HG03442 (cell line): ENCODE data around the gene MGAT5B.
"Not testable (repeated sequence)": the region's sequence is repeated elsewhere in the genome, so short reads cannot be mapped to it uniquely, and the experiment has no call there.

Experiments
- ATAC-seq: cut with Tn5 transposase; IDR thresholded peaks from one replicate; pipeline ENCODE4 v1.9.1; 2021; ENCODE audit warnings: mild to moderate bottlenecking, moderate library complexity; ENCODE audit not compliant: unreplicated experiment

MGAT5B gene

DNA sequence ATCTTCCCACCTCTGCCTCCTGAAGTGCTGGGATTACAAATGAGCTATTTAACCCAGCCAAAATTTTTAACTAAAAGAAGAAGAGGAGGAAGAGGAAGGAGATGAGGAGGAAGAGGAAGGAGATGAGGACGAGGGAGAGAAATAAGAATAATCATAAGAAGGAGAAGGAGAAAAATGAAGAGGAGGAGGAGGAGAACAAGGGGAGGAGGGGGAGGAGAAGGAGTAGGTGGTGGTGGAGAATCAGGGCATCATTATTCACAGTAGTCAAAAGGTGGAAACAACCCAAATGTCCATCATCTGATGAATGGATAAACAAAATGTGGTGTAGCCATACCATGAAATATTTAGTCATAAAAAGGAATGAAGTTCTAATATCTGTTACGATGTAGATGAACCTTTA is 21.2 kb upstream of the MGAT5B start:
- no peak for ATAC-seq

DNA sequence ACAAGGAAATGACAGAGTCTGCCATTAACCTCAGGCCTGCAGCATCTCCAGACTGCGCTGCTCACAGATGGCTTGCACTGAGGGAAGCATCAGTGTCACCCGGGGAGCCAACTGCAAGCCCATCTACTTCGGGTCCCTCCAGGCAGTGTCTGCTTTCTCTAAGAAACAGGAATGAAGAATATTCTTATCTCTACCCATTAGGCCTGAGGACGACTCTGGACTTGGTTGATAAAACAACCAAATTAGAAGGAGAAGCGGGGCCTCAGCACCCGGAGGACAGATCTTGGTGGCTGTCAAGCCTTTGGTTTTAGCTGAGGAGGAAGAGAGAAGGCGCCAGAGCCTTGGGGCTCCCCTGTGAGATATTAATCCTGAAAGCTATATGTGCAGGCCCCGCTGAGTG is 19.5 kb upstream of the MGAT5B start:
- ATAC-seq: no peak

DNA sequence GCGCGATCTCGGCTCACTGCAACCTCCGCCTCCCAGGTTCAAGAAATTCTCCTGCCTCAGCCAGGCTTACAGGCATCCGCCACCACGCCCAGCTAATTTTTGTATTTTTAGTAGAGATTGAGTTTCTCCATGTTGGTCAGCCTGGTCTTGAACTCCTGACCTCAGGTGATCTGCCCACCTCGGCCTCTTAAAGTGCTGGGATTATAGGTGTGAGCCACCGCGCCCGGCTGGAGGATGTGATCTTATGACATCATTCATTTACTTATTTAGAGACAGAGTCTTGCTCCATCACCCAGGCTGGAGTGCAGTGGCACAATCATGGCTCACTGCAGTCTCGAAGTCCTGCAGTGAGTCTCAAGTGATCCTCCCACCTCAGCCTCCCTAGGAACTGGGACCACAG is 19.0 kb upstream of the MGAT5B start:
- not testable (repeated sequence) for ATAC-seq

DNA sequence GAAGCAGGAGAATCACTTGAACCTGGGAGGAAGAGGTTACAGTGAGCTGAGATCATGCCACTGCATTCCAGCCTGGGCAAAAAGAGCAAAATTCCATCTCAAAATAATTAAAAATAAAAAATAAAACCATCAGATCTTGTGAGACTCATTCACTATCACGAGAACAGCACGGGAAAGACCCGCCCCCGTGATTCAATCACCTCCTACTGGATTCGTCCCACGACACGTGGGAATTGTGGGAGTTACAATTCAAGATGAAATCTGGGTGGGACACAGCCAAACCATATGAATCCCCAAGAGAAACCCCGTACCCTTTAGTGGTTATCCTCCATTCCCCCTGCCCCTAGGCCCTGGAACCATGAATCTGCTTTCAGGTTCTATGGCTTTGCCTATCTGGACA is 15.4 kb upstream of the MGAT5B start:
- no peak for ATAC-seq

DNA sequence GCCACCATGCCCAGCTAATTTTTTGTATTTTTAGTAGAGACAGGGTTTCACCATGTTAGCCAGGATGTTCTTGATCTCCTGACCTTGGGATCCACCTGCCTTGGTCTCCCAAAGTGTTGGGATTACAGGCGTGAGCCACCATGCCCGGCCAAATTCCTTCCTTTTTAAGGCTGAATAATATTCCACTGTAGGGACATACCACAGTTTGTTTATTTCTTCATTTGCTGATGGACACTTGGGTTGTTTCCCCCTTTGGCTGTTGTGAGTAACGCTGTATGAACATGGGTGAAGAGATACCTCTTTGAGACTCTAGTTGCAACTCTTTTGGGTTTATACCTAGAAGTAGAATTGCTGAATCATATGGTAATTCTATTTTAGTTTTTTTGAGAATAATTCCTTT is 13.1 kb upstream of the MGAT5B start:
- ATAC-seq: no peak

DNA sequence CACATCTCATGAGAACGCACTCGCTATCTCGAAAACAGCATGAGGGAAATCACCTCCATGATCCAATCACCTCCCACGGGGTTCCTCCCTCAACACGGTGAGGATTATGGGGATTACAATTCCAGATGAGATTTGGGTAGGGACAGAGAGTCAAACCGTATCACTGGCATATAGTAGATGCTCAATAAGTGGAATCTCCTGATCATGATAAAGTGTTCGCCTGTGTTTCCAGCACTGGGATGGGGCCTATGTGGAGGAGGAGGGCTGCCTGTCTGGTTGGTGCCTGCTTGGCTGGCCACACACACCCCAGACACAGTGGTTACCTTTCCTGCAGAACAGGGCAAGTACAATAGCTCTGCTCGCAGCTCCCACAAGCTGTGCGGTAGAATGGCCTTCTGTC is 6.1 kb upstream of the MGAT5B start:
- no peak for ATAC-seq

DNA sequence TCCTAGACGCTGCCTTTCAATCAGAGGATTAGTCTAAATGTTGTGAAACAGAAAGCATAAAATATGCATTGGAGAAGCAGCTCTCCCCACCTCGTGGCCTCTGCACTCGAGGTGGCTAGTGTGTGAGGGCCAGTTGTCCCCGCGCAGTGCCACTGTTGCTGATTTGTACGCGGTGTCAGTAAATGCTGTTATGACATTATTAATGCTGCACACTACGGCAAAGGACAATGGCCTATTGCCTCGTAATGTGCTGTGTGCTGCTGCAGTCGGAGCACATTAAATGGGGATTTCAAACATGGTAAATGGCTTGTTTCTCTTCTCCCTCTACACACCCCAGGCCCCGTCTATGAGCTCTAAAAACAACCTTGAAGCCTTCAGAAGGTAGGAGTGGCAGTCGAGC is 5.7 kb upstream of the MGAT5B start:
- ATAC-seq: no peak

DNA sequence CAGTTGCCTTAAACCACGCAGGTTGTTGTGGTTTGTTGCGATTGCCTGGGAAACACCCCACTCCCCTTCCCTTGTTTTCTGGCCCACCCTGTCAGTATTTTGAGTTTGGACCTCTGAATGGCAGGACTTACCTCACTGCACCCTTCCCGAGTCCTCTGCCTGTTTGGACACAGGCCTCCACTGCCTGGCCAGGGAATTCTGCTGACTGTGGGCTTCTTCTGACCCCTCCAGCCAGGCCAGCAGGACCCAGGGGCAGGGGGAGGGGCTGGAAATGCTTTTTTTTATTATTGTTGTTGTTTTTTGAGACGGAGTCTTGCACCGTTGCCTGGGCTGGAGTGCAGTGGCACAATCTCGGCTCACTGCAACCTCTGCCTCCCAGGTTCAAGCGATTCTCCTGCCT is 4.2 kb upstream of the MGAT5B start:
- no peak for ATAC-seq

DNA sequence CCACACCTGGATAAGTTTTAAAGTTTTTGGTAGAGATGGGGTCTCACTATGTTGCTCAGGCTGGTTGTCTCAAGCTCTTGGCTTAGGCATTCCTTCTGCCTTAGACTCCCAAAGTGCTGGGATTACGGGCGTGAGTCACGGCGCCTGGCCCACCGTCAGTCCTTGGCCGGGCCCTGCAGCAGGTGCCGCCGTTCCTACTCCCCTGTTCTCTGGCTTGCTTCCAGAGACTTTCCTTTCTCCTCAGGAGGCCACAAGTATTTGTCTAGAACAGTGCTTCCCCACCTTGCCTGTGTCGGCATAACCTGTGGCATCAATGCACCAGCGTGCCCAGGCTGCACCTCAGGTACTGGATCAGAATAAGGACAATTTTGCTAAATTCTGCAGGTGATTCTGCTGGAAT is 3.0 kb upstream of the MGAT5B start:
- ATAC-seq: no peak

DNA sequence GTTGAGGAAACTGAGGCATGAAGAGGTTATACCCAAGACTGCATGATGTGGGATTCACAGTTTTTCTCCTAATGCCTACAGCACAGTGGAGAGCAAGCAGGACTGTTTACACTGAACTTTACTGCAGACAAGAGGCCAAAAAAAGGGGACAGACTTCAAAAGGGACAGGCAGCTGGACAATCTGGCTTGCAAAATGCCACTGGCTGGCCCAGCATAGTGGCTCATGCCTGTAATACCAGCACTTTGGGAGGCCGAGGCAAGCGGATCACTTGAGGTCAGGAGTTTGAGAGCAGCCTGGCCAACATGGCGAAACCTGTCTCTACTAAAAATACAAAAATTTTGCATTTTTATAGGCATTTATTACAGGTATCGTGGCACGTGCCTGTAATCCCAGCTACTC is 2.0 kb upstream of the MGAT5B start:
- no peak for ATAC-seq

DNA sequence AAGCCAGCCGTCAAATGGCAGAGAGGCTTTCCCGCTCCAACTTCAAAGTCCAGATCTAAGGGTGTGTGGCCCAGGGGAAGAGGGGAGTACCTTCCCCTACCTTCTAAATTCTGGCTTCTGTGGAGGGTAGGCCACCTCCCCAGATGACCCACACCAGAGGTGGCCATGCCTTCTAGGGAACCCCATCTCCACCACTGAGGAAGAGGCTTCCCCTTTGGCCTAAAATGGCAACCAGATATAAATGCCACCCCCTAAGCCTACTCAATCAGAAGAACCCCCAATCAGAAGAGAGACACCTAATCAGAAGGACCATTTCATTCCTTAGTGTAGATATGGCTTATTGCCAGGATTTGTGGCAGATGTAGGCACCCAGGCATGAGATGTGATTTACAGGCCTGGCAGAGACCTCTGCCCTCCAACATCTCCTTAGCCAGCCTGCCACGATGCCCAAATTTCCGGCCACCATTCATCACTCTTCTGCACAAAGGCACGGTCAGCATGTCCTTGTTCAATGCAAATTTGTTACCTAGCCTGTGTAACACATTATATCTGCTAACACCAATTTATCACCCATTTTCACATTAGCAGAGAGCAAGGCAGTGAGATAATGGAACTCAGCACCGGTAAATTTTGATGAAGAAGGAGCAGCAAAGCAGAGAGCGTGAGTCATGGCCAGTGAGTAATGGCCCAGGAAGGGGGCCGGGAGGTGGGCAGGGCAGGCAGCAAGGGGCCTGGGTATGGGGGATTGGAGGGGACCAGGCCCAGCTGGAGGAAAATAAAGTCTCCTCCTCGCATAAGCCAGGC is 1.2 kb upstream of the MGAT5B start:
- no peak for ATAC-seq

DNA sequence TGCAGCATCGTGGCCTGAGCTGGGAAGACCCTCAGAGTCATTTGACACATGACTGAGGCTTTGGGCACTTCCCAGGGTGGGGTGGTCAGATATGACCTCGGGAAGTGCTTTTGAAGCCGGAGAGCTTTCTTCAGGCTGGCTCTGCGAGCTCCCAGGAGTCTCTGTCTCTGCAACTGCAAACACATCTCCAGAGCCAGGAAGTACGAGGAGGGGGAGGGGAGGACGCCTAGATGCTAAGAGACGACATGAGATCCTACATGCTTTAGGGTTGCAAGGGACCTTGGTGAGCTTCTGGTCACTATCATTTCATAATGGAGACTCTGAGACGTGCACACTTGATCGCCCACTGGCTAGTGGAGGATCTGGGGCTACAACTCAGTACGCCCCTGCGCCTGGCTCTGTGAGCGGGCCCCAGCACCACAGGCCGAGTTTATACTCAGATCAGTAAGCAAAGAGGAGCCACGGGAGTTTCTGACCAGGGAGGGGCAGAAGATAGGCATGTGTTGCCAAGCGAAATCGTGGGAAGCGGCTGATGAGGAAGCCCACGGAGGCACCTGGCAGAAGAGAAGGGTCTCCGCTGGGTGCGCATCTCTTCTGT is 527 bp upstream of the MGAT5B start:
- no peak for ATAC-seq

DNA sequence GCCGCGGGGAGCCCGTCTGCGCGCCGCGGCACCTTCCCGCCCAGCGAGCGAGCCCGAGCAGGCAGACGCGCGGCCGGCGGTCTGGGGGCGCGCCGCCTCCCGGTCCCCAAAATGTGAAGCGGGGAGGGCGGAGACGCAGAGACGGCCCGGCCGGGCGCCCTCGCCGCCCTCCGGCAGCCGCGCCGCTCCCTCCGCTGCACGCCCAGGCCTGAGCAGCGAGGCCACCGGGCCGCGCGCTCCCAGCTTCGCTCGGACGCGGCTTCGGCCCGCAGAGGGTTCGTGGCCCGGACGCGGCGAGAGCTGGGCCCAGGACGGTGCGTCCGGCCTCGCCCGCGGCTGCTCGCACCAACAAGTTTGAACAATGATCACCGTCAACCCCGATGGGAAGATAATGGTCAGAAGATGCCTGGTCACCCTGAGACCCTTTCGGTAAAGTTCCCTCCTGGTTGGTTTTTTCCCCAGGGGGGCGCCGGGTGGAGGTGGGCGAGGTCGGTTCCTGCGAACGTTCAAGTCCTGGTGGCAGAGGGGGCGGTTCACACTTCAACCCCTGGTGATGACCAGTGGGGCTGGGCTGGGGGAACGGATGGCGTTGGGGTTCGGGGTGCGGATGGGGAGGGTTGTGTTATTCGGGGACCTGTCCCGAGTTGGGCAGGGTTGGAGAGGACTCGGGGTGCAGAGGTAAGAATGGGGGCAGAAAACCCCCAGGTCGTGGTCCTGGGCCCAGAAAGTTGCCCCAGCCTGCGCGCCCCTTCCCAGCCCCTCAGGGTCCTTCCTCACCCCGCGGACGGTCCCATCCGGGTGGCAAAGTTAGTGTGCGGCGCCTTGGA is 678 bp downstream of the MGAT5B start:
- ATAC-seq: no peak

DNA sequence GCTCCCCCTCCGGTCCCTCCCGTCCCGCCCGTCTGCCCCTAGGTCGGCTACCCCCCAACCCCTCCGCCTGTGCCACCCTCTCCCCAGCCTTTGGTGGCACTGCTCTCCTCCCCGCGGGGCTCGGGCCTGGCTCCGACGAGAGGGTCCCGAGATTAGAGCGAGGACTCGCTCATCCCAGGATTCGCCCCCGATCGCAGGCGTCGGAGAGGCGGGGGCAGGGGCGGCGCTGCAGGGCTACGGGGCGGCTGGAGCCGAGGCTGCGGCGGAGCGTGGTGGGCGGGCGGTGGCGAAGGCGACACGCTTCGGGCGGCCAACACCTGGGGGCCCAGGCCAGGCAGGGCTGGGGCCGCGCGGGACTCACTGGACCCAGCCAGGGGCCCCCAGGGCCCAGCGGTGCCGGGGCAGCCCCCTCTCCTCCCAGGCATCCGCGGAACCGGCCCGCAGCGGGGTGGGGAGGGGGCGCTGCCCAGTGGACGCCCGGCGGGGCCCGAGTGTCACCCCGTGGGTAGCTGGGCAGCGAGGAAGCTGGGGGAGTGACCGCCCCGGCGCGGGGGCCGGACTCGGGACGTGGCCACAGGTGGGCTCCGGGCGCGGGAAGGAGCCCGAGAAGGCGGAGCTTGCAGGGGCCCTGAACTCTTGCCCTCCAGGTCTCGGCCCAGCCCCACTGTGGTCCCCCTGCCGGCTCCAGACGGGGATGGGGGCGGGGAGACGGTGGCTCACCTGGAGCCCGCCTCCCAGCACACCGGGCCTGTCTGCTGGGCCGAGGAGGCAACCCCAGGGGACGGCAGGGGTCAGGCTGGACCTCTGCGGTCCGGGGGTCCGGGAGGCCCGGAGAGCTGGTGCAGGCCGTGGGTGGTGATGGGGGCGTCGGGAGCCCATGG is 1.5 kb downstream of the MGAT5B start:
- no peak for ATAC-seq

DNA sequence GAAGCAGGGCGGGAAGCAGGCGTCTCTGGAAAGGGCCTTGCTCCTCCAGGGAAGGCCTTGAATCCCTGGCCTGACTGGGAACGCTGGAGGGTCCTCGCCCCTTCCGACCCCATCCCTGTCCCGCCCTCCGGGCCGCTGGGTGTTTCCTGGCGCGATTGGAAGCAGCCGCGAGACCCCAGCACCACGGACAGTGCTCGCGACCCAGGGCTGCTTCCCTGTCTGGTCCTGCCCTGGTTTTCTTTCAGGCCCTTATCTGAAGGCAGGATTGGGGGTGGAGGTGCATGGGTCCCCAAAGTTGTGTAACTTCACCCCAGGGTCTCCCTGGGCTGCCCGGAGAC is 2.1 kb downstream of the MGAT5B start:
- no peak for ATAC-seq

DNA sequence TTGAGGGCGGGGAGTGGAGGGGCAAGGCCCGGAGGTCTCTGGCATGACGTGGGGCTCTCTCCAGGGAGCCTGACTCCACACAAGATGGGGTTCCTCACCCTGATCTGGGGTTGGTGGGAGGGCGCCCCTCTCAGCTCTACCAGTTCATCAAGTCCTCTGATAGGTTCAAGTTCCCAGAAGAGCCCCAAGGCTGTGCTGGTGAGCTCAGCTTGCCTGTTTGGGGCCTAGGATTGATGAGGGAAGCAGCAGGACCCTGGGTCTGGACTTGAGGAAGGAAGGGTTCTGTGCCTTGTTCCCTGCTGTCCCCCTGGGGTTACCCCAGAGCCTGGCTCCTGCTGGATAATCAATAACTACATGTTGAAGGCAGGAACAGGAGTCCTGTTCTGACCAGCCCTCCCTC is 3.5 kb downstream of the MGAT5B start:
- ATAC-seq: no peak

DNA sequence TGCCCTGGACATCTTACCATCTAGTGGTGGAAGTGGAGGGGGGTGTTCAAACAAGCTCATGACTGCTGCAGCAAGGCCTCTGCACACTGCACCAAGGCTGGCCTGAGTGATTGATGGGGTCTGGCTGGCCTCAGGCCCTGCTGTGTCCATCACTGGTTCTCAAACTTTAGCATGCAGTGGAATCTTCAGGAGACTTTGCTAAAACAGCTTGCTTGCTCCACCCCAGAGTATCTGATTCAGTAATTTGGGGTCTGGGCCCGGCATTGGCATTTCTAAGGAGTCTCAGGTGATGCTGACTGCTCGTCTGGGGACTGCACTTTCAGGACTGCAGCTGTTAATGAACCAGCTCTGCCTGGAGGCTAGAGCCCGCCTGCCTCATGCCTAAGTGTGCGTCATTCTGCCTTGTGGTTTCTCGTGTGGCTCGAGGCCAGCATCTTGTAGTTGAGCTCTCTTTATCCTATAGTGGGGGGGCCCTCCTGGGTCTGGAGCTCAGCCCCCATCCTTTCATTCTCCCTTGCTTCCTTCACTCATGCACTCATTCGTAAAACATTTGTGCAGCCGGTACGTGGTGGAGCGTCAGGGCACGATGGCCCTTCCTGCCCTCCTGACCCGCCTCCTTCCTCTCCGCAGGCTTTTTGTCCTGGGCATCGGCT is 4.1 kb downstream of the MGAT5B start:
- ATAC-seq: no peak

DNA sequence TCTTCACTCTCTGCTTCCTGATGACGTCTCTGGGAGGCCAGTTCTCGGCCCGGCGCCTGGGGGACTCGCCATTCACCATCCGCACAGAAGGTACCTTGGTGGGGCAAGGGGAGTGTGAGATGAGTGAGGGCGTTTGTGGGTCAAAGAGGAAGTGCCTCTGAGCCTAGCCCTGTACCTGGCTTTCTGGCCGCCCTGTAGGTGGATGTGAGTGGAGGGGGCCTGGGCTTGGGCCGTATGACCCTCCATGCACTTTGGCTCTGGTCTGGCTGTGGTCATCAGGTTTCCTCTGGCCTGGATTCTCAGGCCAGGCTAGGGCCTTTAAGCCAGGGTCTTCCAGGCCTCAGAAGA is 4.6 kb downstream of the MGAT5B start:
- no peak for ATAC-seq

DNA sequence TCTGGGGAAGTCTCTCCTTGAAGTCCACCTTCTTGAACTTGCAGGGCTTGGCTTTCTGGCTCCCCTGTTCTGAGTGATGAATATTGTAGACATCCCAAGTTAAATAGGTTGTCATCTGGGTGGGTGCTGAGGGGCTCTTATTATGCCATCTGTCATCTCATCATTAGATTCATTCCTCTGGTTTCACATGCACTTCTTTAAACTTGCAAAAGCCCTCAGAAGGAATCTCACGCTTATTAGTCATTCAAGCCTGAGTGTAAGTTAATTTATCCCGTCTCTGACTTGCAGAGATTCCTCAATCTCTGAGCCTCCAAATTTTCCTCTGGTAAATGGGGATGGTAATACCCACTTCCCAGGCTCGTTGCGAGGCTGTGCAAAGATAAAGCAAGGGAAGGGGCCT is 5.7 kb downstream of the MGAT5B start:
- no peak for ATAC-seq

DNA sequence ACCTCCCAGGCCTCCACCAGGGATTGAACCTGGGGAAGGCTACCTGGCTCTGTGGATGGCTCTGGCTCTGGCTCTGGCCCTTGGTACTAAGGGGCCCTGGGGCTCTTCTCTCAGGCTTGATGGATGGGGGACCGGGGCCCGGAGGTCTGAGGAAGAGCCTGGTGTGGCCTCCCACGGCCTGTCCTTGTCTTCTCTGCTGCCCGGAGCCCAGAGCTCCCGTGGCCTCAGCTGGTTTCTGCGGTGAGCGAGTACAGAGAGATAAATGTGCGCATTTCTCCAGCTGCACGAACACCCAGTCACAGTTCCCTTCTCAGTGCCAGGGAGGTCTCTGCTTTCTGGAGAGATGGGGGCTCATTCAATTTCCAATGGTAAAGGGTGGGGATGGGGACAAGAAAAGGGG is 9.2 kb downstream of the MGAT5B start:
- no peak for ATAC-seq

DNA sequence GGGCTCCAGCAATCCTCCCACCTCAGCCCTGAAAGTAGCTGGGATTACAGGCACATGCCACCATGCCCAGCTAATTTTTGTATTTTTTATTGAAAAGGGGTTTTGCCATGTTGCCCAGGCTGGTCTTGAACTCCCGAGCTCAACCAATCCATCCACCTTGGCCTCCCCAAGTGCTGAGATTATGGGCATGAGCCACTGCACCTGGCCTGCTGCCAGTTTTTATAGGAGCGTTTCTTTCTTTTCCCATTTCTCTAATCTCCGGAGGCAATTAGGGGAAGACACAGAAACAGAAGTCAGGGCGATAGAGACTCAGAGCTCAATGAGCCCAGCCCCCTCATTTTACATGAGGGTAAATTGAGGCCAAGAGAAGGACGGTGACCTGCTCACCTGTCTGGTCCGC is 10.4 kb downstream of the MGAT5B start:
- ATAC-seq: no peak
